Renal pelvis (tissue), 4 donors: ENCODE measurements around the gene LRRK1. TPM values are rescaled to one million over a fixed set of nuclear protein-coding genes. Genes with fewer than 3 reads are reported as not detected.

Experiments used
- DNase-seq: peaks from one replicate; pipeline ENCODE4 v3.0.0-alpha.2; 2013
- polyA plus RNA-seq, 3 donors: library from polyadenylated mRNA; unstranded; fragments of 120-200 nt; gene quantifications; one replicate each; pipeline ENCODE4 v1.2.1, GENCODE V29; 2013; ENCODE audit not compliant: insufficient read length in 3 of 3

LRRK1 gene
- polyA plus RNA-seq, 3 donors: 2.7 to 3.9 (median 3.8) TPM

DNA sequence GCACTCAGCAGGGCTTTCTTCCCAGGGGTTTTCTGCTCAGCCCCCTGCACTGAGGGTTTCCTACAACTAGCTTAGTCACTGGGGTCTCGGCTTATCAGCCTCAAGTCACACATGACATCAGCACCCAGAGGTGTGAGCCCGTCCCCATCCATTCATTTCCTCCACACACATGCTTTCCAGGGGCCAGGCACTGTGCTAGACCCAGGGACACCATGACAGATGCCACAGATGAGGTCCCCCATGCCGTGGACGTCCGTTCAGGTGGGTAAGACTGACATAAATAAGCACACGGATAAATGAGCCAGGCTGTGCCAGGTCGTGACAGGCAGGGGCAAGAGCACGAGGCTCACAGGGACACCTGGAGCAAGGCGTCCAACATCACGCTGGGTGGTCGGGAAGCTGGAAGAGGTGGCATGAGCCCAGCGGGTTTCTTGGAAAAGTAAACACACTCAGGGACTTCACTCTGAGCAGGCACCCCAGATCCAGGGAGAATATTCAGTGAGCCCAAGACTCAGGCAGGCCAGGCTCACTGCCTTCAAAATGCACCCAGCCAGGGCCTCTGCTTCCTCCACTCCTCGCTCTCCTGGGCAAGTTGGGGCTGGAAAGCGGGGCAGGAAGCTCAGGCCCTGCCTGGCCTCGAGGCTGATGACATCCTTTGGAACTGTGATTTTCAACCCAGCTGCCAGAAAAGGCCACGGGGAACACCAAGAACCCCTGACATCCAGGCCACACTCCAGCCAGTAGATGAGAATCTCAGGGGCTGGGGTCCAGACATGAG lies 193.4 kb downstream of the LRRK1 start:
- no peak for DNase-seq

DNA sequence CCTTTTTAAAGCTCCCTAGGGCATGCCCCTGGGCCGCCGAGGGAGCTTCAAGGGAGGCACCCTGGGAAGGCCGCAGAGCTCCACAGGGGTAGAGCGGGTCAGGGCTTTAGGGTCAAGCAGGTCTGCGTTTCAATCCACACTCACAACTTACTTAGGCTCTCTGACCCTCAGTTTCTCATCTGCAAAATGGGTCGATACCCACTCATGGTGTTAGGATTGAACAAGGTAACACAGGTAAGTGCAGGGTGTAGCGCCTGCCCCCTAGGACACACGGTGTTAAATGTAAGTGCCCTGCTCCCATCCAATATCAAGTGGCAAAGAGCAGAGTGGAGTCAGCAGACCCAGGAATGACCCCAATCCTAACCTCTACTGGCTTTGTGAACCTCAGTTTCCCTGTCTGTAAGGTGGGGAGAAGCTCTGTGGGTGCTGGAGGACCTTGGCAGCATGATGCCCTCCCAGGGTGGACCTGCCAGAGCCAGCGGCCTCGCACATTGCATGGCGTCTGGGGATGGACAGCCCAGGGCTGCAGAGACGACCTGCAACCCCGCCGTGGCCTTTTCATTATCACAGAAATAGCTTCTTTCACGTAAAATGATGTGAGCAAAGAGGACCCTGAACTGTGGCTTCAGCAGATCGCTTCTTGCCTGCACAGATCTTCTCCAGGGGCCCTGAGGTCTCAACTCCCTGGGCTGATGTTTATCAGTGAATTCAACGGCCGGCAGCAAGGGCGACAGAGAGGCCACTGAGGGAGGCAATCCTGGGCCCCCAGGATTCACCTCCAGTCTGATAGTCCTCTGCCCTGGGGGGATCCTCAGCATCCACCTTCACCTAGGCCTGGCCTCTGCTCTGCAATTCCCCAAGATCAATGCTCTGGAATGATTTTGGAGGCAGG lies 194.2 kb downstream of the LRRK1 start:
- DNase-seq: no peak

GRCh38 chr15:101114166-101114565 lies 195.0 kb downstream of the LRRK1 start:
- DNase-seq: no peak

- no peak for DNase-seq
Measured at GRCh38 chr15:101114610-101115009, 195.5 kb downstream of the LRRK1 start.

- DNase-seq: no peak
Measured at GRCh38 chr15:101115393-101115785, 196.2 kb downstream of the LRRK1 start.

DNA sequence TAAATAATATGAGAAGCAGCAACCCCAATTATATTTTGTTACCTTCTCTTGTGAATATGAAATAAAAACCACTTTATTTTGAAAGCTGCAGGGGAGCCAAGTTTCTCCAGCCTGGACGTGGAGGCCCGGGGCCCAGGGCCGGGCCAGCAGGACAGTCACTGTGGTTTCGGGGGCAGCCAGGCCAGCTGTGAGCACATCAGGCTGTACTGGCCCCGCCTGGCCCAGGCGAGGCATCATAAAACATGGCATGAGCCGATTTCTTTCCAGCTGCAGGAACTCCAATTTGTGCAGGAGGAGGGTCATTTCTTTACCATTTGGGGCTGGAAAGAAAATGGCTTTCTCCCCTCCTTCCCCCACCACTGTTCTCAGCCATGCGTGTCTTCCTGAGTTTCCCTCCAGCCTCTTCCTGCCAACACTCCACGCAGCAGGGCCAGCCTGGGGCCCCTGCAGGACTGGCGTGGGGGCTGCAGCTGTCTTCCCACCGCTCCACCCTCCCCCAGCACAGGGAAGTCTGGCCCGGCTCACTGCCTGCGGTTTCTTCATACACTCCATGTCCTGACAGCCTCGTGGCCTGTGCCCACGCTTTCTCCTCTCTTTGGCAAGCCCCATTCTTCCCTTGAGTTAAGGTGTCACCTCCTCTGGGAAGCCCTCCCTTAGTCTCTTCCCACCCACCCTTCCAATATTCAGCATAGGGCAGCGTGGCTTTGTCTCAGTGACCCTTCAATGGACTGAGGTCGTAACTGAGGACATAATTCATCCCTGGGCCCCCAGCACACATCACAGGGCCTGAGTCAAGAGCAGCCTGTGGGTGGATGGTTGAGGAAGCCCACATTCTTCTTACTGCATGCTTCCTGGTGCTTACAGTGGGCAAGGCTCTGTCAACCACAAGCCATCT lies 196.9 kb downstream of the LRRK1 start:
- DNase-seq: peak; percentile 81

DNA sequence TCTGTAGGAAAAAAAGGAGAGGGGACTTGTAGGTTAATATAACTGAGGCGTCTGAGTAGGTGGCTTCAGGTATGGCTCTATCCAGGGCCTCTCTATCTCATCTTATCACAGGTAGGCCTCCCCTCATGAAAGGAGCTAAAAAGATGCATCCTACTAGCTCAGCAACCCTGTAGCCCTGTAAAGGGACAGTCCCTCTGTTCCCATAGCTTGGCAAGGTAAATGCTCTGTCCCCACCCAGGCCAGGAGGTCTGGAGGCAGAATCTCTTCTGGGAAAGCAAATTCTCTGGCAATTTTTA lies 197.5 kb downstream of the LRRK1 start:
- no peak for DNase-seq

DNA sequence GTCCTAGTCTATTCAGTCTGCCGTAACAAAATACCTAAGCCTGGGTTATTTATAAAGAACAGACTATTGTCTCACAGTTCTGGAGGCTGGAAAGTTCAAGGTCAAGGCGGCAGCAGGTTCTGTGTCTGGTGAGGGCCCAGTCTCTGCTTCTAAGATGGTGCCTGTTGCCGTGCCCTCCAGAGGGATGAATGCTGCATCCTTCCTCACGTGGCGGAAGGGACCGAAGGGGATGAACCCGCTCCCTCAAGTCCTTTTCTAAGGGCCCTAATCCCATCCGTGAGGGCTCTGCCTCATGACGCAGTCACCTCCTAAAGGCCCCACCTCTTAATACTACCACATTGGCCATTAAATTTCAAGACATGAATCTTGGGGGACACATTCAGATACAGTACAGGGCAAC lies 199.0 kb downstream of the LRRK1 start:
- DNase-seq: no peak

- DNase-seq: no peak
Measured at GRCh38 chr15:101118615-101119014, 199.5 kb downstream of the LRRK1 start.

DNA sequence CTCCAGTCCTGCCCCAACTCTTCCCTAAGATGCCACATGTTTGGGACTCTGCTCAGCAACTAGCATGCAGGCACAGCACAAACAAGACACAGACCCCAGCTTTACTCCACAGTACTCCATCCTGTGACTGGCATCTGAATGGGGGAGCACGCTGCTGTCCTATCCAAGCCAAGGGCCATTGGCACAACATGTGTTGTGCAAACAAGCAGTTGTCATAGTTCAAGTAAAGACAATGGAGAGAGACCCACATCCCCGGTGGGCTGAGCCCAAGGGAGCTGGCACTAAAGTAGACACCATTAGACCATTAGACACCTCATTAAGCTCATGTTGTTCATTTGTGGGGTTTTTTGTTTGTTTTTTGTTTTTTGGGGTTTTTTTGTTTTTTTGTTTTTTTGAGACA lies 200.0 kb downstream of the LRRK1 start:
- no peak for DNase-seq

Other genes with a start within 250 kb of the LRRK1 start
- 1 to 10 TPM; 2.1 to 5.5 (median 4.4) TPM for gene ALDH1A3, start 39.5 kb upstream of the LRRK1 start, polyA plus RNA-seq